Pancreas (tissue), 10 donors: ENCODE data around the gene LEF1. TPM values are rescaled to one million over a fixed set of nuclear protein-coding genes. Genes with fewer than 3 reads are reported as not detected.

ENCODE experiments used
- ATAC-seq, 4 donors: fragments of 200-7000 bp; cut with Tn5 transposase; one replicate each; pipeline versions ENCODE4 v1.8.0 to v1.9.1; 2020; ENCODE audit warnings: mild to moderate bottlenecking in 4 of 4, moderate library complexity in 4 of 4
- DNase-seq, 6 donors: peaks; one replicate each; pipeline ENCODE4 v3.0.0-alpha.2; 2020
- FAIRE-seq: peaks from 2 replicates; lab custom pipeline; 2012; peaks lifted over from hg19 to GRCh38; lab: Jason Lieb, UNC
- H3K27ac ChIP-seq, 4 donors: fragments of 200-600 bp; sonication (generic); 1 replicate in 3 of 4; 2 replicates in 1 of 4; pipeline versions ENCODE4 v1.5.0 to v1.8.0; 2020
- H3K27me3 ChIP-seq, 4 donors: fragments of 200-600 bp; one replicate each; pipeline ENCODE4 v1.8.0; 2021
- H3K36me3 ChIP-seq, 3 donors: fragments of 200-600 bp; sonication (generic) in 1 of 3; one replicate each; pipeline versions ENCODE4 v1.5.0 to v1.8.0; 2020 to 2021
- H3K4me1 ChIP-seq, 3 donors: fragments of 200-600 bp; one replicate each; pipeline ENCODE4 v1.8.0; 2021
- H3K4me3 ChIP-seq, 4 donors: fragments of 200-600 bp; sonication (generic) in 2 of 4; one replicate each; pipeline versions ENCODE4 v1.5.0 to v1.8.0; 2020 to 2021
- H3K9me3 ChIP-seq, 4 donors: fragments of 200-600 bp; one replicate each; pipeline ENCODE4 v1.8.0; 2021
- WGBS, 2 donors: extraction: QIAGEN DNeasy Blood & Tissue Kit; methylation state at CpG; one replicate each; pipeline ENCODE4 v1.1.7; 2013; 5-methylcytosine and 5-hydroxymethylcytosine counted together
- intact Hi-C, 3 donors: fragments of 100-400 bp; cut with DNase I; formaldehyde crosslinking; loops; one replicate each; pipeline versions ENCODE4 v1.11.1 to v1.14.2; 2022
- polyA plus RNA-seq, 2 donors: library from polyadenylated mRNA; stranded (reverse); fragments of 200-250 nt; gene quantifications; one replicate each; pipeline ENCODE4 v1.2.3, GENCODE V29; 2013
- total RNA-seq, 6 donors: library from RNA; stranded (reverse); fragmentation: NEBNext Ultra II Directional in 4 of 6; extraction: Animal tissue kit (Norgen Biotek cat#: 25700) in 4 of 6; gene quantifications; one replicate each; pipeline versions ENCODE4 v1.2.1 to v1.2.4, GENCODE V29; 2021 to 2023
- TF ChIP-seq, protein P1 (sequence below), 4 donors: fragments of 200-600 bp; sonication (generic) in 3 of 4; IDR thresholded peaks; one replicate each; pipeline versions ENCODE4 v1.5.0 to v1.8.0; 2021; ENCODE audit warnings: antibody characterized with exemption in 4 of 4
- donor health status: healthy with polysubstance abuse.
- donor health status: DM: no; HTN: no; CAD: no; lungs with moderate emphysema.
- donor health status: DM: no; HTN: no; CAD: no.
- donor health status: control.
- donor health status: control.
- donor health status: Bipolar disorder and iron deficiency.
- donor health status: DM: yes; HTN: yes; CAD: no.
- donor health status: DM: no; HTN: no; CAD: no.
- donor health status: DM: no; HTN: no; CAD: no.
- donor health status: DM: yes; HTN: yes; CAD: no.

LEF1 gene
- total and polyA plus RNA-seq, 8 donors: 0.28 to 3.5 (median 0.86) TPM

DNA sequence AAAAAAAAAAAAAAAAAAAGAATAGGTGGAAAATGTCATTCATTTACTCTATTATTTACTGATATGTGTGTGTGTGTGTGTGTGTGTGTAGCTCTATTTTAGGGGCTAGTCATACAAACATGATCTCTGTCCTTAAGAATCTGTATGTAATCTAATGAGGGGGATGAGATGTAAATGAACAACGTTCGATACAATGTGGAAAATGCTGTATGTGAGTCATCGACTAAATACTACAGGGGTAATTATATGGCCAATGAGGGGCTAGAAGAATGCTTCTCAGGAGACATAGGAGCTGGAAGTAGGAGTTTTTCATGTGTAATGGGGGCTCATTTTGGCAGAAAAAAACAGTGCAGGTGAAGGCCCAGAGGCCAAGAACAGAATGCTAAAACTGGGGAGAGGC, 41.9 kb downstream of the LEF1 start:
- no peak overlapping the region for H3K4me3 ChIP-seq
- no peaks in the 10 kb centered on the region for H3K4me1 ChIP-seq
- H3K9me3 ChIP-seq: no peaks in the 10 kb centered on the region
- TF ChIP-seq, protein P1, sequence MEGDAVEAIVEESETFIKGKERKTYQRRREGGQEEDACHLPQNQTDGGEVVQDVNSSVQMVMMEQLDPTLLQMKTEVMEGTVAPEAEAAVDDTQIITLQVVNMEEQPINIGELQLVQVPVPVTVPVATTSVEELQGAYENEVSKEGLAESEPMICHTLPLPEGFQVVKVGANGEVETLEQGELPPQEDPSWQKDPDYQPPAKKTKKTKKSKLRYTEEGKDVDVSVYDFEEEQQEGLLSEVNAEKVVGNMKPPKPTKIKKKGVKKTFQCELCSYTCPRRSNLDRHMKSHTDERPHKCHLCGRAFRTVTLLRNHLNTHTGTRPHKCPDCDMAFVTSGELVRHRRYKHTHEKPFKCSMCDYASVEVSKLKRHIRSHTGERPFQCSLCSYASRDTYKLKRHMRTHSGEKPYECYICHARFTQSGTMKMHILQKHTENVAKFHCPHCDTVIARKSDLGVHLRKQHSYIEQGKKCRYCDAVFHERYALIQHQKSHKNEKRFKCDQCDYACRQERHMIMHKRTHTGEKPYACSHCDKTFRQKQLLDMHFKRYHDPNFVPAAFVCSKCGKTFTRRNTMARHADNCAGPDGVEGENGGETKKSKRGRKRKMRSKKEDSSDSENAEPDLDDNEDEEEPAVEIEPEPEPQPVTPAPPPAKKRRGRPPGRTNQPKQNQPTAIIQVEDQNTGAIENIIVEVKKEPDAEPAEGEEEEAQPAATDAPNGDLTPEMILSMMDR (IDR thresholded peaks at IDR 0.05): no peak
- ATAC-seq (no peak), DNase-seq (no peak), FAIRE-seq (no peak)
- no peak overlapping the region for H3K27ac ChIP-seq
- no peaks in the 10 kb centered on the region for H3K36me3 ChIP-seq
- no peaks in the 10 kb centered on the region for H3K27me3 ChIP-seq
- 87 to 98% methylated on average over 3 of the region's 3 CpGs for WGBS, 2 donors
- intact Hi-C loops: no loop called here

DNA sequence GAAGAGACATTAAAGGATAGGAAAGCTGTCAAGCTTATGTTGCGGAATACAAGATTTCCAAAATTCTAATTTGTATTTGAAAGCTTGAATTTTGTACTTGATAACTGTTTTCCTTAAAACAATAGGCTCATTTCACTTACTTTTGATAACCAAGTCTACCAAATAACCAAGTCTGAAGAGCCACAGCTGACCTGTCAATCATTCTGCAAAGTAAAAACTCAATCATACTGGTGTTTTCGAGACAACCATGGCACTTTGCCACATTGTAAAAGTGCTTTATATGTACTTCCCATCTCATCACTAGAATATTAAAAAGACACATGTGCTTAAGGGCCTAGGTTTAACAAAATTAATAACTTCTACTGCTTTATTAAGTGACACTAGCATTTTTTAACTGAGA, 47.9 kb downstream of the LEF1 start:
- FAIRE-seq: no peak
- Histone ChIP-seq H3K27ac (no peak overlapping the region), H3K4me3 (no peak overlapping the region), H3K4me1 (no peaks in the 10 kb centered on the region), H3K9me3 (no peaks in the 10 kb centered on the region), H3K36me3 (no peaks in the 10 kb centered on the region), H3K27me3 (no peaks in the 10 kb centered on the region)
- TF ChIP-seq, protein P1 (IDR thresholded peaks at IDR 0.05): no peak
- WGBS, 2 donors: 92 to 94% methylated on average over 2 of the region's 2 CpGs
- DNase-seq: no peak
- intact Hi-C loops: no loop called here
- no peak for ATAC-seq

DNA sequence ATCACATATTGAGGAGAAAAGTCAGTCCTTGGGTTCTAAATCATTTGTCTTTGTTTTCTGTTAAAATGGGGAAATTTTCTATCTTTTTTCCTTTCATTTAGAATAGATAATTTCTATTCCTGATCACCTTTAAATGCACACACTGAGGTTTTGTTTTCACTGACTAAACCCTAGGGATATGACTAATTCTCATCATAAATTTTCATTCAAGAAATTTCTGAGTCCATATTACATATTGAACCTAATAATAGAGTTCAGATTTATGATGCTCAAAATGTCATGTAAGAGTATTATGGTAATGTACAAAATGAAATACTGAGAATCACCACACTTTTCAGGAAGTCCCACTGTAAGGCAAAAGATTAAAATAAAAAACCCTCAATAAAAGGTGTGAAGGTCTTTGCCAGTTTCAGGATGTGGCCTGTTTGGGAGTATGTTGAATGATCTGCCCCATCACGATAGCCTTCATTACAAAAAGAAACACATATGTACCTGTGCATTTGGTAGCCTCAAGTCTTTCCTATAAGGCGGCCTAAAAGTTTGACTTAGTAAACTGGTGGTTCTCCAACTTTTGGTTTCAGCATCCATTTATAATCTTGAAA, 49.4 kb downstream of the LEF1 start:
- DNase-seq (no peak), ATAC-seq (no peak), FAIRE-seq (no peak)
- Histone ChIP-seq H3K27ac (no peak overlapping the region), H3K4me3 (no peak overlapping the region), H3K36me3 (no peaks in the 10 kb centered on the region), H3K27me3 (no peaks in the 10 kb centered on the region), H3K9me3 (no peaks in the 10 kb centered on the region), H3K4me1 (no peaks in the 10 kb centered on the region)
- intact Hi-C loops: no loop called here
- TF ChIP-seq, protein P1 (IDR thresholded peaks at IDR 0.05): no peak
- 94 to 96% methylated on average over 2 of the region's 2 CpGs for WGBS, 2 donors

DNA sequence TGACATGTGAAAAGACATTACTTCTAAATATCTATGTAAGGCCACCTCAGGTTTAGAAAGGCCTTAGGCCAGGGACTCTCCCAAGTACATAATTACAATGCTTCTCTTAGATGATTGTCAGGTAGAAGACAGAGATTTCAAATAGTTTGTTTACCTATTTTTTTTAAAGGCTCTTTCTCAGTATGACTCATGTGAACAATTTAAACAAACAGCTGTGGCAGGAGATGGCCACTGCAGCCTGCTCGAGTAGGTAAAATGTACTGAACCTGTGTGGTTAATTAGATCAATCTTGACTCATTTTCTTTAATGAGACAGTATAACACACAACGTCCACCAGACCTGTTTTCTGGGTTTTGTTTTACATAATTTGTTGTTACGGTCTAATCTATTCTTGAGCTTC, 50.2 kb downstream of the LEF1 start:
- intact Hi-C loops: no loop called here
- TF ChIP-seq, protein P1 (IDR thresholded peaks at IDR 0.05): no peak
- DNase-seq: no peak
- Histone ChIP-seq H3K9me3 (no peaks in the 10 kb centered on the region), H3K4me1 (no peaks in the 10 kb centered on the region), H3K27me3 (no peaks in the 10 kb centered on the region), H3K4me3 (no peak overlapping the region), H3K27ac (no peak overlapping the region), H3K36me3 (no peaks in the 10 kb centered on the region)
- ATAC-seq: peak; percentile 43 to 63 (median 55)
- no peak for FAIRE-seq
- 35 to 43% methylated on average over 3 of the region's 3 CpGs for WGBS, 2 donors

DNA sequence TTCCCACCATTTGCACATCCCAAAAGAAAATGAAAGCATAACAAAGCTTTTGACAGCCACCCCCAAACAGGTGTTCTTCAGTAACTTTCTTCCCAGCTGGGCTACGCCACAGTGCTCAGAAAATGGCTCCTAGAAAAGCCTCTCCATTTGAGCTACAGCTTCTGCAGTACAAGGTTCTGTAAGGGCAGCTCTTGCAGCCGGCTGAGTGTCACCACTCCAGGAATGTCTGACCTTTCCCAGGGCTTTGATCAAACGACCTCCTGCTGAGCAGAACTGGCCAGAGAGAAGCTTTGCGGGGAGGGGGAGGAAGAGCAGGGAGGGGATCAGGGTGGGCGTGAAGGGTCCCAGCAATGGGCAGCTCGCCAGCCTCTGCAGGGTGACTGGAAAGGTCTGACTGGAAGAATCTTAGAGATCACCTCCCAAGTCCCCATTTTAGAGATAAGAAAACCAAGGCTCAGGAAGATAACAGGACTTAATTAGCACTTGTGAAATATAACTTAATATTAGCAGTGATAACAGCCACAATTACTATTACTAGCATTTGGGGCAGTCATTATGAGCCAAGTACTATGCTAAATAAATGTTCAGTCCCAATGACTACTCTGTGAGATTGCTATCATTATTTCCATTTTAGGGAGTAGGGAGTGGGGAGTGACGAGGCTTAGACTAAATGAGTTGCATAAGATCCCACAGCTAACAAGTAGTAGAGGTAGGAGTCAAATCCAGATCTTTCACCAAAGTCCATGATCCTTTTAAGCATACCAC, 51.1 kb downstream of the LEF1 start:
- TF ChIP-seq, protein P1 (IDR thresholded peaks at IDR 0.05): no peak
- no peak overlapping the region for H3K4me3 ChIP-seq
- no peaks in the 10 kb centered on the region for H3K27me3 ChIP-seq
- intact Hi-C loops: no loop called here
- ATAC-seq (peak in 2 of 4 donors; percentile 48 to 57), DNase-seq (peak in 1 of 6 donors; percentile 13), FAIRE-seq (no peak)
- 48 to 52% methylated on average over 7 of the region's 7 CpGs for WGBS, 2 donors
- H3K27ac ChIP-seq: no peak overlapping the region
- H3K9me3 ChIP-seq: no peaks in the 10 kb centered on the region
- H3K36me3 ChIP-seq: no peaks in the 10 kb centered on the region
- H3K4me1 ChIP-seq: no peaks in the 10 kb centered on the region
